Stimulated activated CD4-positive, alpha-beta T cell treated with anti-CD3 and anti-CD28 coated beads, TNF-alpha, amount 100 ng/mL, for 24 hours (primary cell): ENCODE results near the gene TBC1D1.

Experiments
- DNase-seq, 3 experiments: peaks; one replicate each; pipeline ENCODE4 v3.0.0-alpha.2; 2020; ENCODE audit warnings: low read depth in 3 of 3

Gene TBC1D1

GRCh38 chr4:38100474-38101255 lies 209.8 kb downstream of the TBC1D1 start:
- no peak for DNase-seq

GRCh38 chr4:38101563-38101962 lies 210.7 kb downstream of the TBC1D1 start:
- DNase-seq: no peak

GRCh38 chr4:38102957-38103588 lies 212.2 kb downstream of the TBC1D1 start:
- no peak for DNase-seq

GRCh38 chr4:38105475-38106220 lies 214.8 kb downstream of the TBC1D1 start:
- no peak for DNase-seq

GRCh38 chr4:38106311-38106710 lies 215.4 kb downstream of the TBC1D1 start:
- no peak for DNase-seq

GRCh38 chr4:38106886-38107514 lies 216.1 kb downstream of the TBC1D1 start:
- DNase-seq: no peak

- DNase-seq: no peak
Observed at GRCh38 chr4:38107818-38108217, 216.9 kb downstream of the TBC1D1 start.

- DNase-seq: no peak
Observed at GRCh38 chr4:38109370-38109769, 218.5 kb downstream of the TBC1D1 start.

GRCh38 chr4:38109896-38110295 lies 219.0 kb downstream of the TBC1D1 start:
- DNase-seq: no peak

GRCh38 chr4:38111024-38111423 lies 220.1 kb downstream of the TBC1D1 start:
- DNase-seq: no peak

GRCh38 chr4:38111717-38112116 lies 220.8 kb downstream of the TBC1D1 start:
- no peak for DNase-seq

- no peak for DNase-seq
Observed at GRCh38 chr4:38113132-38113531, 222.2 kb downstream of the TBC1D1 start.

GRCh38 chr4:38113551-38113950 lies 222.7 kb downstream of the TBC1D1 start:
- DNase-seq: no peak

GRCh38 chr4:38114386-38115150 lies 223.7 kb downstream of the TBC1D1 start:
- no peak for DNase-seq

GRCh38 chr4:38115601-38116000 lies 224.7 kb downstream of the TBC1D1 start:
- no peak for DNase-seq

GRCh38 chr4:38117591-38117990 lies 226.7 kb downstream of the TBC1D1 start:
- DNase-seq: no peak

GRCh38 chr4:38119668-38120385 lies 228.9 kb downstream of the TBC1D1 start:
- no peak for DNase-seq

GRCh38 chr4:38120772-38121171 lies 229.9 kb downstream of the TBC1D1 start:
- no peak for DNase-seq

- DNase-seq: no peak
Observed at GRCh38 chr4:38122060-38122459, 231.2 kb downstream of the TBC1D1 start.

- no peak for DNase-seq
Observed at GRCh38 chr4:38123555-38123954, 232.7 kb downstream of the TBC1D1 start.

GRCh38 chr4:38124961-38125360 lies 234.1 kb downstream of the TBC1D1 start:
- DNase-seq: no peak
